IMR-90 (cell line): ENCODE results near the gene ALKBH5. TPM values are rescaled to one million over a fixed set of nuclear protein-coding genes. Genes with fewer than 3 reads are reported as not detected.

Experiments
- ATAC-seq: fragments of 200-7000 bp; cut with Tn5 transposase; 2 replicates; pipeline ENCODE4 v1.9.1; 2020; ENCODE audit warnings: low read depth, mild to moderate bottlenecking, moderate library complexity
- BruUV-seq: library from RNA; stranded (reverse); fragments of 400-500 nt; replicated peaks from 2 replicates; lab custom pipeline; 2021; lab: Mats Ljungman, UMichigan
- CTCF ChIA-PET: fragments of 300-600 bp; formaldehyde crosslinking; extraction: SDS; loops from one replicate; lab custom pipeline; 2021; ENCODE audit warnings: antibody characterized with exemption; lab: Yijun Ruan, JAX
- POLR2A ChIA-PET: fragments of 300-600 bp; sonication (Branson Sonifier 250); formaldehyde crosslinking; loops from one replicate; lab custom pipeline; 2022; ENCODE audit warnings: antibody characterized with exemption; ENCODE audit not compliant: unreplicated experiment; lab: Charles Lee
- DNase-seq: peaks from one replicate; pipeline ENCODE4 v3.0.0; 2013
- H2AFZ ChIP-seq: replicated peaks from 2 replicates; pipeline ENCODE3; 2013; ENCODE audit warnings: low read length, mild to moderate bottlenecking; ENCODE audit not compliant: poor library complexity
- H2AK5ac ChIP-seq: 2 replicates; pipeline ENCODE4 v1.6.1; 2013; ENCODE audit warnings: low read depth, low read length, inconsistent platforms
- H2AK9ac ChIP-seq: replicated peaks from 2 replicates; pipeline ENCODE3; 2013; ENCODE audit warnings: mild to moderate bottlenecking, low read depth, low read length, moderate library complexity; ENCODE audit not compliant: poor library complexity
- H2BK120ac ChIP-seq: 2 replicates; pipeline ENCODE4 v1.6.1; 2013; ENCODE audit warnings: low read depth, low read length, inconsistent platforms
- H2BK15ac ChIP-seq: 3 replicates; pipeline ENCODE4 v1.6.1; 2013; ENCODE audit warnings: low read depth, low read length, inconsistent platforms
- H2BK20ac ChIP-seq: 2 replicates; pipeline ENCODE4 v1.6.1; 2013; ENCODE audit warnings: low read depth, mild to moderate bottlenecking, inconsistent platforms, low read length, moderate library complexity
- H2BK5ac ChIP-seq: 2 replicates; pipeline ENCODE4 v1.6.1; 2013; ENCODE audit warnings: mild to moderate bottlenecking, low read depth, low read length, inconsistent platforms; ENCODE audit not compliant: poor library complexity, severe bottlenecking
- H3K14ac ChIP-seq: replicated peaks from 2 replicates; pipeline ENCODE4 v1.6.1; 2013; ENCODE audit warnings: low read depth, low read length, inconsistent platforms
- H3K18ac ChIP-seq: 2 replicates; pipeline ENCODE4 v1.6.1; 2013; ENCODE audit warnings: low read depth, low read length, control low read depth
- H3K23ac ChIP-seq: 2 replicates; pipeline ENCODE4 v1.6.1; 2013; ENCODE audit warnings: low read depth, low read length, inconsistent platforms
- H3K27ac ChIP-seq: 2 replicates; pipeline ENCODE4 v1.5.1; 2013; ENCODE audit warnings: mild to moderate bottlenecking, control low read depth, low read length; ENCODE audit not compliant: insufficient read depth
- H3K27me3 ChIP-seq: 2 replicates; pipeline ENCODE4 v1.6.1; 2013; ENCODE audit warnings: low read length; ENCODE audit not compliant: control insufficient read depth, insufficient read depth
- H3K36me3 ChIP-seq: 2 replicates; pipeline ENCODE4 v1.6.1; 2013; ENCODE audit warnings: low read length, mixed read lengths; ENCODE audit not compliant: control insufficient read depth, insufficient read depth
- H3K4ac ChIP-seq: 2 replicates; pipeline ENCODE4 v1.6.1; 2013; ENCODE audit warnings: low read depth, low read length, inconsistent platforms
- H3K4me1 ChIP-seq: 2 replicates; pipeline ENCODE4 v1.6.1; 2013; ENCODE audit warnings: low read length, mixed read lengths; ENCODE audit not compliant: control insufficient read depth, insufficient read depth
- H3K4me2 ChIP-seq: 2 replicates; pipeline ENCODE4 v1.6.1; 2013; ENCODE audit warnings: low read depth, mild to moderate bottlenecking, control low read depth, low read length, moderate library complexity
- H3K4me3 ChIP-seq: 2 replicates; pipeline ENCODE4 v1.5.1; 2013; ENCODE audit warnings: low read depth, mild to moderate bottlenecking, control low read depth, low read length, moderate library complexity; ENCODE audit not compliant: insufficient read depth
- H3K56ac ChIP-seq: 2 replicates; pipeline ENCODE4 v1.6.1; 2013; ENCODE audit warnings: low read length, inconsistent platforms; ENCODE audit not compliant: insufficient read depth; ENCODE audit errors: extremely low read depth
- H3K79me1 ChIP-seq, 2 experiments: 2 replicates each; pipeline ENCODE4 v1.6.1; 2013; ENCODE audit warnings: low read length in 2 of 2, inconsistent platforms in 1 of 2, low read depth in 1 of 2
- H3K9ac ChIP-seq: 2 replicates; pipeline ENCODE4 v1.6.1; 2013; ENCODE audit warnings: low read depth, low read length, control low read depth
- H3K9me1 ChIP-seq: 2 replicates; pipeline ENCODE4 v1.6.1; 2013; ENCODE audit warnings: low read length, inconsistent platforms; ENCODE audit not compliant: insufficient read depth
- H3K9me3 ChIP-seq: 2 replicates; pipeline ENCODE4 v1.6.1; 2013; ENCODE audit warnings: low read length; ENCODE audit not compliant: control insufficient read depth, insufficient read depth
- H4K20me1 ChIP-seq: 2 replicates; pipeline ENCODE4 v1.6.1; 2013; ENCODE audit warnings: low read length, inconsistent platforms; ENCODE audit not compliant: insufficient read depth
- H4K5ac ChIP-seq: 2 replicates; pipeline ENCODE4 v1.6.1; 2013; ENCODE audit warnings: mild to moderate bottlenecking, low read depth, low read length, control low read depth
- H4K8ac ChIP-seq, 2 experiments: 2 replicates each; pipeline ENCODE4 v1.6.1; 2013; ENCODE audit warnings: low read depth in 2 of 2, low read length in 2 of 2, control low read depth in 1 of 2, inconsistent platforms in 1 of 2
- H4K91ac ChIP-seq: 2 replicates; pipeline ENCODE4 v1.6.1; 2013; ENCODE audit warnings: low read depth, low read length, inconsistent platforms; ENCODE audit not compliant: insufficient read depth
- BHLHE40 ChIP-seq: fragments of 150-350 bp; IDR thresholded peaks from 2 replicates; pipeline ENCODE4 v1.6.1; 2016; ENCODE audit warnings: mild to moderate bottlenecking, low read depth, low read length
- CHD1 ChIP-seq: IDR thresholded peaks from 2 replicates; pipeline ENCODE4 v1.6.1; 2012; ENCODE audit warnings: low read depth, low read length, improper control_type of control experiment
- MAFK ChIP-seq: IDR thresholded peaks from 2 replicates; pipeline ENCODE4 v1.6.1; 2012; ENCODE audit warnings: low read depth, low read length, improper control_type of control experiment
- MAZ ChIP-seq: IDR thresholded peaks from 2 replicates; pipeline ENCODE4 v1.6.1; 2012; ENCODE audit warnings: low read depth, mild to moderate bottlenecking, low read length, improper control_type of control experiment, moderate library complexity, borderline replicate concordance
- MXI1 ChIP-seq: IDR thresholded peaks from 2 replicates; pipeline ENCODE4 v1.6.1; 2012; ENCODE audit warnings: low read depth, mild to moderate bottlenecking, low read length, moderate library complexity, borderline replicate concordance
- NFE2L2 ChIP-seq: fragments of 150-350 bp; IDR thresholded peaks from 2 replicates; pipeline ENCODE4 v1.6.1; 2016; ENCODE audit warnings: low read depth, mild to moderate bottlenecking, low read length
- POLR2A ChIP-seq: IDR thresholded peaks from 2 replicates; pipeline ENCODE4 v1.6.1; 2012; ENCODE audit warnings: mild to moderate bottlenecking, low read depth, low read length
- RAD21 ChIP-seq: IDR thresholded peaks from 2 replicates; pipeline ENCODE4 v1.6.1; 2012; ENCODE audit warnings: low read length, improper control_type of control experiment
- RCOR1 ChIP-seq: IDR thresholded peaks from 2 replicates; pipeline ENCODE4 v1.6.1; 2012; ENCODE audit warnings: mild to moderate bottlenecking, low read length, improper control_type of control experiment; ENCODE audit not compliant: insufficient replicate concordance
- RFX5 ChIP-seq: IDR thresholded peaks from 2 replicates; pipeline ENCODE4 v1.8.0; 2012; ENCODE audit warnings: low read depth, mild to moderate bottlenecking, low read length, moderate library complexity
- SMC3 ChIP-seq: fragments of 150-350 bp; IDR thresholded peaks from 2 replicates; pipeline ENCODE4 v1.6.1; 2016; ENCODE audit warnings: low read depth, mild to moderate bottlenecking, antibody characterized with exemption, low read length, moderate library complexity
- WGBS, 2 experiments: methylation state at CpG; one replicate each; pipeline versions ENCODE4 v1.1.5 to v1.1.7; 2013; ENCODE audit warnings: missing lambda C conversion rate in 2 of 2; ENCODE audit not compliant: insufficient read length in 1 of 2; ENCODE audit errors: extremely low coverage in 2 of 2; 5-methylcytosine and 5-hydroxymethylcytosine counted together
- dilution Hi-C: fragments of 300-500 bp; cut with HindIII; formaldehyde crosslinking; loops from one replicate; pipeline ENCODE4 v1.14.3; 2018; ENCODE audit warnings: low sequenced_read_pairs; ENCODE audit not compliant: unreplicated experiment
- in situ Hi-C: fragments of 300-500 bp; cut with MboI; formaldehyde crosslinking; loops from 3 replicates; pipeline ENCODE4 v1.14.3; 2019; ENCODE audit warnings: low sequenced_read_pairs, inconsistent platforms, mixed read lengths
- intact Hi-C: fragments of 100-400 bp; cut with micrococcal nuclease; formaldehyde crosslinking; loops from 2 replicates; pipeline ENCODE4 v1.10.0; 2022
- polyA plus RNA-seq, 3 experiments: library from polyadenylated mRNA; depleted of rRNA; stranded (reverse); fragments of >200 nt; gene quantifications; 2 replicates each; pipeline ENCODE4 v1.2.3, GENCODE V29; 2012; ENCODE audit warnings: low replicate concordance in 1 of 3
- total RNA-seq: library from RNA; depleted of rRNA; stranded (reverse); fragments of >200 nt; gene quantifications from 2 replicates; pipeline ENCODE4 v1.2.3, GENCODE V29; 2012
- TF ChIP-seq, protein P1 (sequence below): conservative IDR thresholded peaks from 2 replicates; pipeline ENCODE4 v1.5.1; 2012; ENCODE audit warnings: mild to moderate bottlenecking, low read depth, low read length, improper control_type of control experiment

Gene ALKBH5
- total and polyA plus RNA-seq, 2 of the 4 experiments (the other 2 are of a cell fraction): 57.6 to 79.6 TPM

- Histone ChIP-seq H2AK5ac (no peak overlapping the region), H3K9me1 (peaks cover 3% of the 10 kb centered on the region), H2AFZ (peak overlapping the region; percentile 58), H3K27me3 (no peaks in the 10 kb centered on the region), H2BK120ac (no peak overlapping the region), H4K5ac (no peak overlapping the region), H3K4me1 (no peaks in the 10 kb centered on the region), H3K36me3 (peaks cover 73% of the 10 kb centered on the region), H2BK15ac (no peak overlapping the region), H2AK9ac (peak overlapping the region; percentile 72), H4K91ac (no peak overlapping the region), H3K4ac (no peak overlapping the region), H3K79me1 (peaks cover 3 to 14% of the 10 kb centered on the region in 2 experiments; a peak in 2 of 4 replicates), H3K14ac (no peak overlapping the region), H3K23ac (no peak overlapping the region), H3K27ac (no peak overlapping the region), H2BK20ac (no peak overlapping the region), H4K8ac (no peak overlapping the region), H3K4me2 (no peak overlapping the region), H3K18ac (no peak overlapping the region), H3K9ac (no peak overlapping the region), H4K20me1 (peaks cover 14% of the 10 kb centered on the region), H3K9me3 (no peaks in the 10 kb centered on the region), H3K4me3 (no peak overlapping the region), H2BK5ac (no peak overlapping the region), H3K56ac (no peak overlapping the region)
- no TSS peak for BruUV-seq
- ATAC-seq (no peak), DNase-seq (no peak)
- POLR2A ChIA-PET: no interaction called here
- in situ Hi-C loops: no loop called here
- CTCF ChIA-PET: no interaction called here
- intact Hi-C loops: no loop called here
- dilution Hi-C loops: no loop called here
- TF ChIP-seq RAD21: no peak
- no peak for TF ChIP-seq RFX5
- TF ChIP-seq RCOR1: no peak
- TF ChIP-seq SMC3: no peak
- TF ChIP-seq BHLHE40: no peak
- no peak for TF ChIP-seq POLR2A
- no peak for TF ChIP-seq MAZ
- TF ChIP-seq MAFK: no peak
- no peak for TF ChIP-seq NFE2L2
- no peak for TF ChIP-seq CHD1
- TF ChIP-seq, protein P1, sequence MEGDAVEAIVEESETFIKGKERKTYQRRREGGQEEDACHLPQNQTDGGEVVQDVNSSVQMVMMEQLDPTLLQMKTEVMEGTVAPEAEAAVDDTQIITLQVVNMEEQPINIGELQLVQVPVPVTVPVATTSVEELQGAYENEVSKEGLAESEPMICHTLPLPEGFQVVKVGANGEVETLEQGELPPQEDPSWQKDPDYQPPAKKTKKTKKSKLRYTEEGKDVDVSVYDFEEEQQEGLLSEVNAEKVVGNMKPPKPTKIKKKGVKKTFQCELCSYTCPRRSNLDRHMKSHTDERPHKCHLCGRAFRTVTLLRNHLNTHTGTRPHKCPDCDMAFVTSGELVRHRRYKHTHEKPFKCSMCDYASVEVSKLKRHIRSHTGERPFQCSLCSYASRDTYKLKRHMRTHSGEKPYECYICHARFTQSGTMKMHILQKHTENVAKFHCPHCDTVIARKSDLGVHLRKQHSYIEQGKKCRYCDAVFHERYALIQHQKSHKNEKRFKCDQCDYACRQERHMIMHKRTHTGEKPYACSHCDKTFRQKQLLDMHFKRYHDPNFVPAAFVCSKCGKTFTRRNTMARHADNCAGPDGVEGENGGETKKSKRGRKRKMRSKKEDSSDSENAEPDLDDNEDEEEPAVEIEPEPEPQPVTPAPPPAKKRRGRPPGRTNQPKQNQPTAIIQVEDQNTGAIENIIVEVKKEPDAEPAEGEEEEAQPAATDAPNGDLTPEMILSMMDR: no peak
- no peak for TF ChIP-seq MXI1
- WGBS, 2 experiments: 83% methylated on average over 14 of the region's 28 CpGs; no CpG with 5 or more reads in 1 of the 2 experiments
Observed at GRCh38 chr17:18241229-18241871, 57.7 kb downstream of the ALKBH5 start.
